GM12865 (cell line): Measurements from ENCODE around the gene ZNF511.

Source experiments
- DNase-seq: peaks from one replicate; pipeline ENCODE4 v3.0.0; 2010; ENCODE audit warnings: low read depth
- H3K4me3 ChIP-seq: 2 replicates; pipeline ENCODE4 v1.5.1; 2011; ENCODE audit warnings: mild to moderate bottlenecking, low read depth, low read length, control low read depth
- TF ChIP-seq, protein P1 (sequence below): IDR thresholded peaks from 2 replicates; pipeline ENCODE4 v1.5.1; 2011; ENCODE audit warnings: low read length, control low read depth, low read depth, inconsistent platforms; ENCODE audit not compliant: insufficient read depth; ENCODE audit errors: missing control alignments

ZNF511 gene

DNA sequence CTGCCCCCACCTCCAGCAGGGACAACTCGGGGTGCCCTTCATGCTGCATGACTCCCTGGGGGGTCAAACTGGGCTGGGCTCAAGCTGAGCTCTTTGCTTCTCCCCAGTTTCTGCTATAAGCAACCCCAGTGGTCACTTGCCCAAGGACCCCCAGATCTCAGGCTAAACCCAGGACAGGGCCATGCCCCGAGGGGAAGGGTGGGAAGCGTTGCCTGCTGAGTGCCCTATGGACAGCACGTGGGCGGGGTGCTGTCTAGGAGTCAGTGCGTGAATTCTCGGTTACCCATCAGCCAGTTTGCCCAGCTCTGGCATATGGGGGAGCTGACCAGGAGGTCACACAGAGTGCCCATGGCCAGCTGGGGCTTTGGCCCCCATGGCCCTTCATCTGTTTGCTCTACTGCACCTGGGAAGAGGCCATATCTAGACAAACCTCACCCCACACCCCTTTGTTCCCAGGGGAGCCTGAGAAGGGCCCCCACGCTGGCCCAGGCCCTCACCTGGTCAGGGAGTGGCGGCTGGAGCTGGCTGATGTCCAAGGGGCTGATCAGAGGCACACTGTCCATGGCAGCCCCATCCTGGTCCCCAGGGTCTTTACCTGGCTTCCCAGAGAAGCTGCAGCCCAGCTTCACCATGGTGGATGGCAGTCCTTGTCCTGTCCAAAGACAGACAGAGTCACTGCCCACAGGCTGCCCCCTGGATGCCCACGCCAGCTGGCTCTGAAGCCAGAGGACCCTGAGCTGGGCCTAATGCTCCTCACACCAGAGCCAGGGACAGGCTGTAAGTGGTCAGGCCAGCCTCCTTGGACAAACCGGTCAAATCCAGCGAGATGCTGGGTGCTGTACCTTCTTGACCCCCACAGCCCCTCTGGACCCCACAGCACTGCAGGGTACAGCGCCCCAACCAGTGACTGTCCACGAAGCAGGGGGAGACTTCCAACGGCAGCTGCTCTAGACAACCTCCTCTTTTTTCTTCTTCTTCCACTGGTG, 19.9 kb downstream of the ZNF511 start:
- TF ChIP-seq, protein P1, sequence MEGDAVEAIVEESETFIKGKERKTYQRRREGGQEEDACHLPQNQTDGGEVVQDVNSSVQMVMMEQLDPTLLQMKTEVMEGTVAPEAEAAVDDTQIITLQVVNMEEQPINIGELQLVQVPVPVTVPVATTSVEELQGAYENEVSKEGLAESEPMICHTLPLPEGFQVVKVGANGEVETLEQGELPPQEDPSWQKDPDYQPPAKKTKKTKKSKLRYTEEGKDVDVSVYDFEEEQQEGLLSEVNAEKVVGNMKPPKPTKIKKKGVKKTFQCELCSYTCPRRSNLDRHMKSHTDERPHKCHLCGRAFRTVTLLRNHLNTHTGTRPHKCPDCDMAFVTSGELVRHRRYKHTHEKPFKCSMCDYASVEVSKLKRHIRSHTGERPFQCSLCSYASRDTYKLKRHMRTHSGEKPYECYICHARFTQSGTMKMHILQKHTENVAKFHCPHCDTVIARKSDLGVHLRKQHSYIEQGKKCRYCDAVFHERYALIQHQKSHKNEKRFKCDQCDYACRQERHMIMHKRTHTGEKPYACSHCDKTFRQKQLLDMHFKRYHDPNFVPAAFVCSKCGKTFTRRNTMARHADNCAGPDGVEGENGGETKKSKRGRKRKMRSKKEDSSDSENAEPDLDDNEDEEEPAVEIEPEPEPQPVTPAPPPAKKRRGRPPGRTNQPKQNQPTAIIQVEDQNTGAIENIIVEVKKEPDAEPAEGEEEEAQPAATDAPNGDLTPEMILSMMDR: no peak
- H3K4me3 ChIP-seq: no peak overlapping the region
- no peak for DNase-seq

DNA sequence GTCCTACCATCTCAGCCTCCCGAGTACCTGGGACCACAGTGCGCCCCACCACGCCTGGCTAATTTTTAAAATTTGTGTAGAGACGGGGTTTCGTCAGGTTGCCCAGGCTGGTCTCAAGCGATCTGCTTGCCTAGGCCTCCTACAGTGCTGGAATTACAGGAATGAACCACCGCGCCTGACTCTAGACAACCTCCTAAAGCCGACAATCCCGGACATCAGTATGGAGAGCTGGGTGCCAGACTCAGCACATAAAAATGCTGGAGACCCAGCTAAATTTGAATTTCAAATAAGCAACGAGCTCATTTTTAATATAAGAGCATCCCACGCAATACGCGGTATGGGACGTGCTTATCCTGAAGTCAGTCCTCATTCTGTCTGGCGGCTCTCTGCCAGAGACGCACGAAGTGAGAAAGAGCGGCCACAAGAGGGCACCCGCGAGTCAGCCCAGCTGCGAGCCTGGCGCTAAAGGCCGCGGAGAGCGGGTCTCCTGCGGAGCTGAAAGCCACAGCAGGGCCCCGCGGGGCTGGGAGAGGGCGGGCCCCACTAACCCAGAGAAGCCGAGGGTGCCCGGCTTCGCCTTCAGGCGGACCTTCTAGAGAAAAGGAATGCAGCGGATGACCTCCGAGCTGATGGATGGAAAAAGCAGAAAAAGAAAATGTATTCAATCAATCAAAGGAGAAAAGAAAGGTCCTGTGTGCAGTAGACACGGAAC, 20.9 kb downstream of the ZNF511 start:
- H3K4me3 ChIP-seq: no peak overlapping the region
- TF ChIP-seq, protein P1: peak; percentile 87
- DNase-seq: peak; percentile 86

DNA sequence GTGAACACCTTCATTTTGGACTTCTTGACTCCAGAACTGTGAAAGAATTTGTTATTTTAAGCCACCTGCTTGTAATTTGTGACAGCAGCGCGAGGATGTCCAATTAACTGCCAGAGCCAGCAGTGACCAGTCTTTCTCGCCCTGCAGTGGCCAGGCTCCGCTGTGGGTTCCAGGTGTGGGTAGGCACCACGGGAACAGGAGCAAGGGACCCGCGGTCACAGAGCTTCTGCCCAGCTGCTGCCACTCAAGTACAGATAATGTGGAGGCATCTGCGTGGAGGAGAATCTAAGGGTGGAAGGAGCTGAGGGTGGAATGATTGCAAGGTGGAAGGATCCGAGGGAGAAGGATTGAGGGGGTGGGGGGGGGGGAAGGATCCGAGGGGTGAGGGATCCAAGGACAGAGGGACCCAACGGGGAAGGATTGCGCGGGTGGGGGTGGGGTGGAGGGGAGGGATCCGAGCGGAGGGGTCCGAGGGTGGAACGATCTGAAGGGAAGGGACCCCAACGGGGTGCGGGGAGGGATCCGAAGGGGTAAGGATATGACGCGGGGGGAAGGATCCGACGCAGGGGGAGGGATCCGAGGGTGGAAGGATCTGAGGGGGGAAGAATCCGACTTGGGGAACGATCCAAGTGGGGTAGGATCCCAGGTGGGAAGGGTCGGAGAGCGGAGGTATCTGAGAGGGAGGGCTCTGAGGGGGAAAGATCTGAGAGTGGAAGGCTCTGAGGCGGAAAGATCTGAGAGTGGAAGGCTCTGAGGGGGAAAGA, 24.4 kb downstream of the ZNF511 start:
- DNase-seq: no peak
- TF ChIP-seq, protein P1: no peak
- H3K4me3 ChIP-seq: no peak overlapping the region

DNA sequence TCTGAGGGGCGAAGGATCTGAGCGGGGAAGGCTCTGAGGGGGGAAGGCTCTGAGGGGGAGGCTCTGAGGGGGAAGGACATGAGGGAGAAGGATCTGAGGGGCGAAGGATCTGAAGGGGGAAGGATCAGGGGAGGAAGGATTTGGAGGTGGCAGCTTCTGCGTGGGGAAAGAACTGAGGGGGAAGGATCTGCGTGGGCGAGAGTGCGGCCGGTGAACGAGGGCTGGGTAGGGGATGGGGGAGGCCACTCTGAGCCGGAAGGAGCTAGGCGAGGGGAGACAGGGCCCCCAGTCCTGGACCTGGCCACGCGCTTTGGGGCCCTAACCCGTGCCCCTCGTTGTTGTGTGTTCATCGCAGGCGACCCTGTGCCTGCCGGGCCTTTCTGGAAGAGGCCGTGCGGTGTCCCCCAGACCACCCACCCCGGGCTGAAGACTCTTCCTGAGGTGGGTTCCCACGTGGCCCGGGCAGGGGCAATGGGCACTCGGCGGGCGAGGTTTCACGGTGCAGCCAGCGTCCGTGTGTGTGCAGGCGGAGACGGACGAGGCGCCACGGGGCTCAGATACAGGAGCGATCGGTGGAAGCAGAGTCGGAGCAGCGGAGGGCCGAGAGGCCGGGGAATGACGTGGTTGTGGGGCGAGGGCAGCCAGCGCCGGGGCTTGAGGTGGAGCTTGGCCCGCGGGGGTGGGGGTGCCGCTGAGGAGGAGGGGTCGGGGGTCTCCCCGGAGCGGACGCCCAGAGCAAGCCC, 26.0 kb downstream of the ZNF511 start:
- TF ChIP-seq, protein P1: no peak
- no peak for DNase-seq
- no peak overlapping the region for H3K4me3 ChIP-seq

DNA sequence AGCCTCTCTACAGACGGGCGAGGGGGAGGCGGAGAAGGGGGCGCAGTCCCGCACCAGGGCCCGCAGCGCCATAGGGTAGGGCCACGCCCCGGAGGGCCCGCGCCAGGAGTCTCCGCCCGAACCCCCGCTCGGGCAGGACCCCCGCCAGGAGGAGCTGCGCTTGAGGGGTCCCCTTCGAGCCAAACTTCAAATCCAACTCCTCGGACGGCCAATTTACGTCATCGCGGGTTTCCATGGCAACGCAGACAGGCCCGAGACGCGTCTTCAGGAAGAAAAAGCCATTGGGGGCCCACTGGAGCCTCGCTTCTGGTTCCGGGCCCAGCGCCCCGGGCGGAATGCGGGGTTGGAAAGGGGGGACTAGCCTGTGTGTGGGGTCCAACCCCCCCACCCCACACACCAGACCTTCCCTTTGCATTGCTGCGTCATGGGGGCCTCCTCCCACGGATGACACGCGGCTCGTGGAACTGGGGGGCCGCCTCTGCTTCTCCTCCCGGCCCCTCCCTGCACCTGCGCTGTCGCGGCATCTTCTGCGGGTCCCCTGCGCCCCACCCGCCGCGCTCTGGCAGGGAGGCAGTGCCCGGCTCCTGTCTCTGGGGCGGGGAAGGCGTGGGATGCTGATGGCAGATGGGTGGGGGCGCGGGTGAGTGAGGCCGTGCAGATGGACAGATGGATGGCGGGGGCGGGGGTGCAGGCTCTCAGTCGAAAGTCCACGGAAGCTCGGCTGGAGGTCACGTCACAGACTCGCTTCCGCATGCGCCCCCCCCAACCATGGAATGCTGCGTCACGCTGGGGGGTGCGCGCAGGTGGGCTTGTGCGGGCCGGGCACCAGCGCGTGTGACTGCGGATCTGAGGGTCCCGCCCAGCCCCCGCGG, 26.8 kb downstream of the ZNF511 start:
- TF ChIP-seq, protein P1: no peak
- no peak overlapping the region; the same call in 1 of the 2 replicates for H3K4me3 ChIP-seq
- DNase-seq: peak; percentile 64
